Panc1 (cell line): ENCODE data around the gene SPAM1.

Source experiments
- POLR2AphosphoS5 ChIP-seq: IDR thresholded peaks from 2 replicates; pipeline ENCODE4 v1.6.1; 2012; ENCODE audit warnings: mild to moderate bottlenecking, low read depth, low read length, moderate library complexity
- TF ChIP-seq, protein P1 (sequence below): fragments of 450-650 bp; IDR thresholded peaks from 2 replicates; pipeline ENCODE4 v1.5.1; 2017; ENCODE audit warnings: mild to moderate bottlenecking

DNA sequence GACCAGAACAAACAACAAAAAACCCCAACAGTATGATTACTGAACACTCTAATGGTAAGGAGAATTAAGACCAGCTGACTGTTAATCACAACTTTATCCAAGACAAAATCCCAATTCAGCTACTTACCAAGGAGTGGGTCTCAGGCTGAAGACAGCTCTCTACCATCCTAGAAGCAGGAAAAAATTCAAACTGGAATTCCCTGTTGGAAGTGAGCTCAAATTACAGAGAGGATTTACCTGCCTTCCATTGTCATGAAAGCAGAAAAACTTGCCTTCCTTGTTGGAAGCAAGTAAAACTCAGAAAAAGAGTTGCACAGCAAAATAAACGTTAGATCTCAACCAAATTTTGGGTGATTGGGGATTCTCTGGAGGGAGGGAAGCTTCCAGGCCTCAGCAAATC lies 20.9 kb downstream of the SPAM1 start:
- TF ChIP-seq, protein P1, sequence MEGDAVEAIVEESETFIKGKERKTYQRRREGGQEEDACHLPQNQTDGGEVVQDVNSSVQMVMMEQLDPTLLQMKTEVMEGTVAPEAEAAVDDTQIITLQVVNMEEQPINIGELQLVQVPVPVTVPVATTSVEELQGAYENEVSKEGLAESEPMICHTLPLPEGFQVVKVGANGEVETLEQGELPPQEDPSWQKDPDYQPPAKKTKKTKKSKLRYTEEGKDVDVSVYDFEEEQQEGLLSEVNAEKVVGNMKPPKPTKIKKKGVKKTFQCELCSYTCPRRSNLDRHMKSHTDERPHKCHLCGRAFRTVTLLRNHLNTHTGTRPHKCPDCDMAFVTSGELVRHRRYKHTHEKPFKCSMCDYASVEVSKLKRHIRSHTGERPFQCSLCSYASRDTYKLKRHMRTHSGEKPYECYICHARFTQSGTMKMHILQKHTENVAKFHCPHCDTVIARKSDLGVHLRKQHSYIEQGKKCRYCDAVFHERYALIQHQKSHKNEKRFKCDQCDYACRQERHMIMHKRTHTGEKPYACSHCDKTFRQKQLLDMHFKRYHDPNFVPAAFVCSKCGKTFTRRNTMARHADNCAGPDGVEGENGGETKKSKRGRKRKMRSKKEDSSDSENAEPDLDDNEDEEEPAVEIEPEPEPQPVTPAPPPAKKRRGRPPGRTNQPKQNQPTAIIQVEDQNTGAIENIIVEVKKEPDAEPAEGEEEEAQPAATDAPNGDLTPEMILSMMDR = no peak
- no peak for TF ChIP-seq POLR2AphosphoS5
